Esophagus squamous epithelium (tissue), 4 donors: Measurements from ENCODE around the gene FN1.

Experiments
- CTCF ChIP-seq, 6 experiments: fragments of 450-650 bp in 4 of 6; fragments of 200-600 bp in 2 of 6; sonication (generic) in 2 of 6; IDR thresholded peaks; one replicate each; pipeline ENCODE4 v1.5.1; 2016 to 2019; ENCODE audit warnings: antibody characterized with exemption in 6 of 6, mild to moderate bottlenecking in 4 of 6, moderate library complexity in 4 of 6
- POLR2A ChIP-seq, 4 donors: fragments of 450-650 bp; IDR thresholded peaks; one replicate each; pipeline ENCODE4 v1.6.1; 2017; ENCODE audit warnings: antibody characterized with exemption in 4 of 4, mild to moderate bottlenecking in 4 of 4, moderate library complexity in 3 of 4

GRCh38 chr2:215360596-215360995 is 75.3 kb downstream of the FN1 start:
- no peak for TF ChIP-seq CTCF (IDR thresholded peaks at IDR 0.05)
- TF ChIP-seq POLR2A (IDR thresholded peaks at IDR 0.05) = no peak
